ENCODE data around the gene TTC38. TPM values are rescaled to one million over a fixed set of nuclear protein-coding genes. Genes with fewer than 3 reads are reported as not detected.

The TTC38 gene
- polyA plus RNA-seq, 2 donors: 6.7 to 9.5 TPM

DNA sequence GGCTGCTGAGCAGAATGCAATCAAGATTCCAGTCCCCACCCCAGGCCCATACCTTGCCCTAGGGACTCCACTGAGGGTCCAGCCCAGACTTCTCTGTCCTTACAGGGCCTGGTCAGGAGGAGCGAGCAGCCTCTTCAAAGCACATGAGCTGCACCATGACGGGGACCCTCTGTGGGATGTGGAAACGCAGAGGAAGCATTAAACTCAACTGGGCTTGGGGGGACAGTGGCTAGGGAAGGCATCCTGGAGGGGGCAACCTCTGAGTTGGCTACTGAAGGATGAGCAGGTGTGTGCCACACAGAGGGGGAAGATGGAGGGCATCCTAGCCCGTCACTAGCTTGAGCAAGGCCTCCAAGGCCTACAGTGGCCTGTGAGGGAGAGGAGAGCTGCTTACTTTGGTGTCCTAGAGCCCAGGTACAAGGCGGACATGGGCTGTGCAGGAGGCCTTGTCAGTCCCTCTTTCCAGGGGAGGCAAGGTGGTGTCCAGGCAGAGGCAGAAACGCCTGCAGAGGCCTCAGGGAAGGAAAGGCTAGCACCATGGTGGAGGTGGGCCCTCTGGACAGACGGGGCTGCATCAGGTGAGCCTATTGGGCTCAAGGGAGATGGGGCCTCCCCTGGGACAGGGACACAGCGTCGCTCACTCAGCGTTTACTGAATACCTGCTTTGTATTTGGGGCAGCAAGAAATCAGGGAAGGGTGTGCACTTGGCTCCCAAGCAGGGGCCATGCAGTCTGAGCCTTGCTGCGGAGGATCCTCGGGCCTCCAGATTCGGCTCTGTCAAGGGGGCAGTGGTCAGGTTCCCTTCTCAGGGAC, 14.3 kb downstream of the TTC38 start:
- Histone ChIP-seq H3K27me3 (ENCODE audit: control insufficient read depth in 1 of 2, insufficient read depth in 2 of 2, low read length in 2 of 2) (no peaks in the 10 kb centered on the region), H3K27ac (ENCODE audit: low read depth in 2 of 2, low read length in 1 of 2) (no peak overlapping the region), H3K4me1 (ENCODE audit: control insufficient read depth in 2 of 2, insufficient read depth in 2 of 2, low read length in 1 of 2) (peaks cover 0 to 9% of the 10 kb centered on the region in 2 donors), H3K4me3 (ENCODE audit: low read depth in 1 of 2, low read length in 2 of 2) (no peak overlapping the region), H3K36me3 (ENCODE audit: control insufficient read depth in 2 of 2, insufficient read depth in 2 of 2, low read length in 1 of 2) (peaks cover 13 to 62% of the 10 kb centered on the region in 2 donors), H3K9me3 (ENCODE audit: control insufficient read depth in 2 of 2, insufficient read depth in 1 of 2, low read depth in 1 of 2, low read length in 1 of 2) (no peaks in the 10 kb centered on the region)
- WGBS, 2 donors: 95 to 97% methylated on average over 13 of the region's 13 CpGs

DNA sequence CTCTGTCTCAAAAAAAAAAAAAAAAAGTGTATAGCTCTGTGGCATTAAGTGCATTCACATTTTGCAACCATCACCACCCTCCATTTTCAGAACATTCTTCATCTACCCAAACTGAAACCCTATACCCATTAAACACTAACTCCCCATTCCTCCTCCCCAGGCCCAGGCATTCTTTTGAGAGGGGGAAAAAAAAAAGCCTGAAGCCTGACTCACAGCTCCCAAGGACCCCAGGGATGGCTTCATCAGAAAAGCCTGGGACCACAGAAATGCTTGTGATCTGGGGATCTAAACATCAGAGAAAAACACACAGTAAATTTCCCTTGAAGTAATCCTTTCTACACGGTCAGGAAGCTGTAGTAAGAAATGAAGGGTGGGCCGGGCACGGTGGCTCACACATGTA, 18.2 kb downstream of the TTC38 start:
- 91 to 94% methylated on average over 3 of the region's 3 CpGs for WGBS, 2 donors
- no peak overlapping the region for H3K27ac ChIP-seq (ENCODE audit: low read depth in 2 of 2, low read length in 1 of 2)
- no peaks in the 10 kb centered on the region for H3K27me3 ChIP-seq (ENCODE audit: control insufficient read depth in 1 of 2, insufficient read depth in 2 of 2, low read length in 2 of 2)
- no peaks in the 10 kb centered on the region for H3K9me3 ChIP-seq (ENCODE audit: control insufficient read depth in 2 of 2, insufficient read depth in 1 of 2, low read depth in 1 of 2, low read length in 1 of 2)
- H3K4me3 ChIP-seq (ENCODE audit: low read depth in 1 of 2, low read length in 2 of 2): no peak overlapping the region
- peaks cover 3 to 43% of the 10 kb centered on the region in 2 donors for H3K36me3 ChIP-seq (ENCODE audit: control insufficient read depth in 2 of 2, insufficient read depth in 2 of 2, low read length in 1 of 2)
- H3K4me1 ChIP-seq (ENCODE audit: control insufficient read depth in 2 of 2, insufficient read depth in 2 of 2, low read length in 1 of 2): no peaks in the 10 kb centered on the region

DNA sequence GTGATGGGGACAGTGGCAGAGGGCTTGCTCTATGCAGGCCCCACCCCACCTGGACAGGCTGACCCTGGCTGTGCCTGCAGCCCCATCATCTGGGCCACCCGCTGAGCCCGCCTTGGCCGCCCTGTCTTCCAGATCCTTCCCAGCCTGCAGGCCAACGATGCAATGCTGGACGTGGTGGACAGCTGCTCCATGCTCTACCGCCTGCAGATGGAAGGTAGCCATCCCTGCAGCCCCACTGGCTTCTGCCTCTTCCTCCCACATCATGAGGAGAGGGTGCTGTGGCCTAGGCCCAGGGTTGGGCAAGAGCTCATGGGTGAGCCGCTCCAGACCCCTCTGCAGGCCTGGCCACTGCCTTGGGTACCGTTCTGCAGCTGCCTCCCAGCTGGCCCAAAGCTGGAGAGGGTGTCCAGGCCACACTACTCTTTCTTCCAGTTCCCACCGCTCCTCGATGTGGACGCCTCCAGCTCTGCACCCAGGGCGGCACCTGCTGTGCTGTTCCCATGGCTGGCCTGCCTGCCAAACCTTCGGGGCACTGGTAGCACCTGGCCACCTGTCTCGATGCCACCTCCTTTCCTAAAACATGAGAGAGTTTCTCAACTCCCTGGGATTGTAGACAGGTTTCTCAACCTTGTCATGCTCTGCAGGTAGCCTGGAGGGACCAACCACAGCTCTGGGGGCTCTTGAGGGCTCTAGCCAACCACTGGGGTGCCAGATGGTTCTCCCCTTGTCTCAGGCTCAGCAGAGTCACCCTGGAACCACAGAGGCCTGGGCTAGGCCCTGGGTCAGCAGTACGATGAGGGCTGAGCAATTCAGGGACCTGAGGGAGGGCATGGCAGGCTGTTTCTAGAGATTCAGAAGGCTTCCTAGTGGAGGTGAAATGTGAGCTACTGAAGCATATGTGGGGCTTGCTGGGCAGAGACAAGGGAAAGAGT, 19.4 kb downstream of the TTC38 start:
- no peaks in the 10 kb centered on the region for H3K27me3 ChIP-seq (ENCODE audit: control insufficient read depth in 1 of 2, insufficient read depth in 2 of 2, low read length in 2 of 2)
- peaks cover 5 to 33% of the 10 kb centered on the region in 2 donors for H3K36me3 ChIP-seq (ENCODE audit: control insufficient read depth in 2 of 2, insufficient read depth in 2 of 2, low read length in 1 of 2)

DNA sequence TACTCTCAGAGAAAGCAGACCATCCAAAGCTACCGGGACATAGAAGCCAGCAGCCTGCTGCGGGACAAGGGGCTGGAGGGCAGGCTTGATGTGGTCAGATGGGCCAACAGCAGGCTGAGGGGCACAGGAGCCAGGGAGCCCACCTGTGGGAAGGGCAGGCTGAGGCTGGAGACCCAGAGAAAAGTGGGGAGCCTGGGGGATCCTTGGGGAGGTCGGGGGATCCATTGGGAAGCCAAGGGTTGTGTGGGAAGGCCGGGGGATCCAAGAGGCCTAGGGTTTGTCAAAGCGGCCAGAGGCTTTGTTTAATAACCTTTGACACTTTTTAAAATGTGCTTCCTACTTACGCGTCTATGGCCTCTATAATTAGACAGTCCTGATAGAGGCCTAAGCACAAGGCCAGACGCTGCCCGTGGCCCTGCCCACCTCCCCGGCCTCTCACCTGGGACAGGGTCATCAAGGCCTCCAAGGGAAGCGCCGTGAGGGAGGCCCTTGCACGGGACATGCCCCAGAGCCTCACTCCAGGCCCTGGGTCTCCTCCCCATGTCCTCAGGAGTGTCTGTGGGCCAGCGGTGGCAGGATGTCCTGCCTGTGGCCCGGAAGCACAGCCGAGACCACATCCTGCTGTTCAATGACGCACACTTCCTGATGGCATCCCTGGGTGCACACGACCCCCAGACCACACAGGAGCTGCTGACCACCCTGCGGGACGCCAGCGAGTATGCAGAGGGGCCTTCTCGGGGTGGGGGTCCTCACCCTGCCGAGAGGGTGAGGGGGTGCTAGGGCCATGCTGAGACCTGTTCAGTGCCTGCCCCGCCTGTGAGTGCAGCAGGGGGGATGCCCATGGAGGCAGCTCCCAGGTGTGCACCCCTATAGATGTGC, 20.3 kb downstream of the TTC38 start:
- no peak overlapping the region for H3K4me3 ChIP-seq (ENCODE audit: low read depth in 1 of 2, low read length in 2 of 2)
- H3K27me3 ChIP-seq (ENCODE audit: control insufficient read depth in 1 of 2, insufficient read depth in 2 of 2, low read length in 2 of 2): no peaks in the 10 kb centered on the region
- 69 to 71% methylated on average over 24 of the region's 24 CpGs for WGBS, 2 donors
- peaks cover 7 to 33% of the 10 kb centered on the region in 2 donors for H3K36me3 ChIP-seq (ENCODE audit: control insufficient read depth in 2 of 2, insufficient read depth in 2 of 2, low read length in 1 of 2)
- no peaks in the 10 kb centered on the region for H3K9me3 ChIP-seq (ENCODE audit: control insufficient read depth in 2 of 2, insufficient read depth in 1 of 2, low read depth in 1 of 2, low read length in 1 of 2)
- peaks cover 0 to 2% of the 10 kb centered on the region in 2 donors for H3K4me1 ChIP-seq (ENCODE audit: control insufficient read depth in 2 of 2, insufficient read depth in 2 of 2, low read length in 1 of 2)
- H3K27ac ChIP-seq (ENCODE audit: low read depth in 2 of 2, low read length in 1 of 2): peak overlapping the region; percentile 29 to 42

More for the DNA sequence above, 19.4 kb downstream of the TTC38 start:
- Histone ChIP-seq H3K27ac (ENCODE audit: low read depth in 2 of 2, low read length in 1 of 2) (peak overlapping the region; percentile 29 to 42), H3K4me3 (ENCODE audit: low read depth in 1 of 2, low read length in 2 of 2) (no peak overlapping the region), H3K9me3 (ENCODE audit: control insufficient read depth in 2 of 2, insufficient read depth in 1 of 2, low read depth in 1 of 2, low read length in 1 of 2) (no peaks in the 10 kb centered on the region), H3K4me1 (ENCODE audit: control insufficient read depth in 2 of 2, insufficient read depth in 2 of 2, low read length in 1 of 2) (no peaks in the 10 kb centered on the region)
- 86% methylated on average over 15 of the region's 15 CpGs for WGBS, 2 donors

DNA sequence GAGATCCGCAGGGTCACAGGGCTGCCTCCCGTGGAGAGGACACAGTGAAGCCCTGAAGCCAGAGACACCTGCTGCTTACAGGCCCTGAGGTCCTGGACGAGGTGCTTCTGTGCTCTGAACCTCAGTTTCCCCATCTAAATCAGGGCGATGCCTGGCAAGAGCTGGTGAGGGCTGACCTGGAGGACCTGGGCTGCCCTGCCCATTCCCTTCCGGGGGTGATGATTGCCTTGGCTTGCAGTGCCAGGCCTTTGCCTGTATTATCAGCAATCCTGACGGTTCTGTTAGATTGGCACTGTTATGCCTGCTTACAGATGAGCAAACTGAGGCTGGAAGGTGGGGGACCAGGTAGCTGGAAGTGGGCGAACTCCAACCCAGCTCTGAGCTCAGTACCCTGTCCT, 21.0 kb downstream of the TTC38 start:
- 89 to 93% methylated on average over 7 of the region's 7 CpGs for WGBS, 2 donors
- Histone ChIP-seq H3K4me3 (ENCODE audit: low read depth in 1 of 2, low read length in 2 of 2) (no peak overlapping the region), H3K27ac (ENCODE audit: low read depth in 2 of 2, low read length in 1 of 2) (peak overlapping the region in 1 of 2 donors; percentile 6), H3K9me3 (ENCODE audit: control insufficient read depth in 2 of 2, insufficient read depth in 1 of 2, low read depth in 1 of 2, low read length in 1 of 2) (no peaks in the 10 kb centered on the region), H3K27me3 (ENCODE audit: control insufficient read depth in 1 of 2, insufficient read depth in 2 of 2, low read length in 2 of 2) (no peaks in the 10 kb centered on the region), H3K4me1 (ENCODE audit: control insufficient read depth in 2 of 2, insufficient read depth in 2 of 2, low read length in 1 of 2) (peaks cover 0 to 2% of the 10 kb centered on the region in 2 donors), H3K36me3 (ENCODE audit: control insufficient read depth in 2 of 2, insufficient read depth in 2 of 2, low read length in 1 of 2) (peaks cover 7 to 32% of the 10 kb centered on the region in 2 donors)

DNA sequence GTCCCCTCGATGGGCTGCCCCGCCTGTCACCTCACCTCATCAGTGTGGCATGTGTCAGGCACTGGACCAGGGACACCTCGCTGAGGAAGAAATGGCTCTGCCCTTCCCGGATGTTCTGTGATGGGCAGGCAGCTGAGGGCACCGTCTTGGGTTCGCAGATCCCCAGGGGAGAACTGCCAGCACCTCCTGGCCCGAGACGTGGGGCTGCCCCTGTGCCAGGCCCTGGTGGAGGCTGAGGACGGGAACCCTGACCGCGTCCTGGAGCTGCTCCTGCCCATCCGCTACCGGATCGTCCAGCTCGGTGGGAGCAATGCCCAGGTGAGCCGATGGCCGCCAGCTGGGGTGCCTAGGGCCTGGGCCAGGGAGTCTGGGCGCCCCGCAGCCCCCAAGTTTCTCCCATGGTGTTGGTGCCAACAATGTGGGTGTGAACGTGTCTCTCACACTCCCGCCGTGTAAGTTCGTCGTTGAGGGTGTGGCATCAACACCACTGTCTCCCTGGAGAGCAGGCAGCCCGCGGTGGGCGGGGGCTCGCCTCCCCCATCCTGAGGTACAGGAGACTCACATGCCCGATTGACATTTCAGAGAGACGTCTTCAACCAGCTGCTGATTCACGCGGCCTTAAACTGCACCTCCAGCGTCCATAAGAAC, 21.6 kb downstream of the TTC38 start:
- 83 to 85% methylated on average over 33 of the region's 33 CpGs for WGBS, 2 donors
- Histone ChIP-seq H3K9me3 (ENCODE audit: control insufficient read depth in 2 of 2, insufficient read depth in 1 of 2, low read depth in 1 of 2, low read length in 1 of 2) (no peaks in the 10 kb centered on the region), H3K4me3 (ENCODE audit: low read depth in 1 of 2, low read length in 2 of 2) (no peak overlapping the region), H3K36me3 (ENCODE audit: control insufficient read depth in 2 of 2, insufficient read depth in 2 of 2, low read length in 1 of 2) (peaks cover 7 to 27% of the 10 kb centered on the region in 2 donors), H3K27me3 (ENCODE audit: control insufficient read depth in 1 of 2, insufficient read depth in 2 of 2, low read length in 2 of 2) (no peaks in the 10 kb centered on the region), H3K27ac (ENCODE audit: low read depth in 2 of 2, low read length in 1 of 2) (peak overlapping the region in 1 of 2 donors; percentile 6), H3K4me1 (ENCODE audit: control insufficient read depth in 2 of 2, insufficient read depth in 2 of 2, low read length in 1 of 2) (peaks cover 0 to 2% of the 10 kb centered on the region in 2 donors)

DNA sequence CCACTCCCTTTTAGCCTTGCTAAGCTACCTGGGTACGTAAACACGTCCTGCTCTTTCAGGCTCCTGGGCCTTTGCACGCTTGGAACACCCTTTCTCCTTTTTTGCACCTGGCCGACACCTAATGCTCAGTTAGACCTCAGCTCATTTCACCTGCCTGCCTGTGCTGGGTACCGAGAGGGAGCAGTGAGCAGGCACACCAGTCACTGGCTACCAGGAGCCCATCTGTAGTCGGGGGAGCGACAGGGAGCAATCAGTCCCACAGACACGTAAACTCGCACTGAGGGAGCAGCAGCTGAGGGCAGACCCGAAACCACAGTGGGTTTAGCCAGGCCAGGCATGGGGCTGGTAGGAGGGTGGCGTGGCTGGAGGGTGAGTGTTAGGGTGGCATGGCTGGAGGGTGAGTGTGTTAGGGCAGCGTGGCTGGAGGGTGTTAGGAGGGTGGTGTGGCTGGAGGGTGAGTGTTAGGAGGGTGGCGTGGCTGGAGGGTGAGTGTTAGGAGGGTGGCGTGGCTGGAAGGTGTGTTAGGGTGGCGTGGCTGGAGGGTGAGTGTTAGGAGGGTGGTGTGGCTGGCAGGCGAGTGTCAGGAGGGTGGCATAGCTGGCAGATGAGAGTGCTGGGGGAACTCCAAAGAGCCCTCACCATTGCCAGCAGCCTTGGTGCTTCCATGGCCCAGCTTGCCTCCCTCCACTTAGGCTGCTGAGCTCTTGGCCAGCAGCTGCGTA, 22.5 kb downstream of the TTC38 start:
- Histone ChIP-seq H3K36me3 (ENCODE audit: control insufficient read depth in 2 of 2, insufficient read depth in 2 of 2, low read length in 1 of 2) (peaks cover 4 to 22% of the 10 kb centered on the region in 2 donors), H3K27me3 (ENCODE audit: control insufficient read depth in 1 of 2, insufficient read depth in 2 of 2, low read length in 2 of 2) (no peaks in the 10 kb centered on the region), H3K27ac (ENCODE audit: low read depth in 2 of 2, low read length in 1 of 2) (peak overlapping the region in 1 of 2 donors; percentile 2), H3K4me3 (ENCODE audit: low read depth in 1 of 2, low read length in 2 of 2) (no peak overlapping the region), H3K9me3 (ENCODE audit: control insufficient read depth in 2 of 2, insufficient read depth in 1 of 2, low read depth in 1 of 2, low read length in 1 of 2) (no peaks in the 10 kb centered on the region), H3K4me1 (ENCODE audit: control insufficient read depth in 2 of 2, insufficient read depth in 2 of 2, low read length in 1 of 2) (peaks cover 0 to 2% of the 10 kb centered on the region in 2 donors)
- WGBS, 2 donors: 92 to 95% methylated on average over 17 of the region's 17 CpGs

Measured in esophagus (tissue), 2 donors.